ENCODE results near the gene SLC8A1.

SLC8A1 gene

DNA sequence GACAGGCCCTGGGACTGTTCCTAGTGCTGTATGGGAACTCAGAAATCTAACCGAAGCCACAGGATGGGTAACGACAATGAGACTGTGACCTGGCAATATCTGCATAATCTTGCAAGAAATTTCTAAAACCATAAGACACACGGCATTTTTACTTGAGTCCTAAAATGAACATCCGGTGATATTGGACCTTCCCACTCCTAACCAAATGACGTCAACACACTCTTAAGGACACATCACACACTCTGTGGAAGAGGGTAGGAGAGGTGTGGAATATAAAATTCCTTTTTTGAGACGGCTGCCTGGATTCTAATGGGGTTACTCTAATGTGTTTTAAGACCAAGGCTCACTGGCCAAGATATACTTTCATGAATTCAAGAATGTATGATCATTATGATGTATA is 195.9 kb downstream of the SLC8A1 start:
- Histone ChIP-seq H3K36me3 (no peaks in the 10 kb centered on the region), H3K4me3 (no peak overlapping the region), H3K27me3 (no peaks in the 10 kb centered on the region), H3K4me1 (no peaks in the 10 kb centered on the region), H3K9me3 (no peaks in the 10 kb centered on the region), H3K27ac (no peak overlapping the region)
- TF ChIP-seq, protein P1, sequence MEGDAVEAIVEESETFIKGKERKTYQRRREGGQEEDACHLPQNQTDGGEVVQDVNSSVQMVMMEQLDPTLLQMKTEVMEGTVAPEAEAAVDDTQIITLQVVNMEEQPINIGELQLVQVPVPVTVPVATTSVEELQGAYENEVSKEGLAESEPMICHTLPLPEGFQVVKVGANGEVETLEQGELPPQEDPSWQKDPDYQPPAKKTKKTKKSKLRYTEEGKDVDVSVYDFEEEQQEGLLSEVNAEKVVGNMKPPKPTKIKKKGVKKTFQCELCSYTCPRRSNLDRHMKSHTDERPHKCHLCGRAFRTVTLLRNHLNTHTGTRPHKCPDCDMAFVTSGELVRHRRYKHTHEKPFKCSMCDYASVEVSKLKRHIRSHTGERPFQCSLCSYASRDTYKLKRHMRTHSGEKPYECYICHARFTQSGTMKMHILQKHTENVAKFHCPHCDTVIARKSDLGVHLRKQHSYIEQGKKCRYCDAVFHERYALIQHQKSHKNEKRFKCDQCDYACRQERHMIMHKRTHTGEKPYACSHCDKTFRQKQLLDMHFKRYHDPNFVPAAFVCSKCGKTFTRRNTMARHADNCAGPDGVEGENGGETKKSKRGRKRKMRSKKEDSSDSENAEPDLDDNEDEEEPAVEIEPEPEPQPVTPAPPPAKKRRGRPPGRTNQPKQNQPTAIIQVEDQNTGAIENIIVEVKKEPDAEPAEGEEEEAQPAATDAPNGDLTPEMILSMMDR (IDR thresholded peaks at IDR 0.05), result no peak
- intact Hi-C loops (cut with DNase I; ENCODE audit: low total_unique reads), result no loop called here
- no peak for DNase-seq

DNA sequence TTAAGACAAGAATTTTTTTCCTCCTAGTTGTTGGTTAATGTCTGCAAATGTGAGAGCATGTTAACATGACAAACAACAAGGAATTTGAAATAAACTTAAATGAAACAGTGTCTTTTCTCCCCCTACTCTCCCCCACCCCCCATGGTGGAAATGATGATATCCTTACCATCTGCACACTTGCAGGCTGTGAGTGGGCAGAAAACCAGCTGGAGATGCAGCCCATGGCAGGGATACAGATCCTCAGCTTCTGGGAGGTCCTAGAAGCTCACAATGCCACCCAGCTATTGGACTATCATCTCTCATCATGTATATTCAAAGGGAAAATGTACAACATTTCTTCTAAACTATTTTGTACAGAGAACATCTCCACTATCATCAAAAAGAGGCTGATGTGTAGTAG is 196.8 kb downstream of the SLC8A1 start:
- no peaks in the 10 kb centered on the region for H3K36me3 ChIP-seq
- H3K9me3 ChIP-seq, result no peaks in the 10 kb centered on the region
- TF ChIP-seq, protein P1 (IDR thresholded peaks at IDR 0.05), result no peak
- intact Hi-C loops (cut with DNase I; ENCODE audit: low total_unique reads), result no loop called here
- no peak overlapping the region for H3K4me3 ChIP-seq
- no peaks in the 10 kb centered on the region for H3K4me1 ChIP-seq
- H3K27ac ChIP-seq, result no peak overlapping the region
- H3K27me3 ChIP-seq, result no peaks in the 10 kb centered on the region
- DNase-seq, result no peak

DNA sequence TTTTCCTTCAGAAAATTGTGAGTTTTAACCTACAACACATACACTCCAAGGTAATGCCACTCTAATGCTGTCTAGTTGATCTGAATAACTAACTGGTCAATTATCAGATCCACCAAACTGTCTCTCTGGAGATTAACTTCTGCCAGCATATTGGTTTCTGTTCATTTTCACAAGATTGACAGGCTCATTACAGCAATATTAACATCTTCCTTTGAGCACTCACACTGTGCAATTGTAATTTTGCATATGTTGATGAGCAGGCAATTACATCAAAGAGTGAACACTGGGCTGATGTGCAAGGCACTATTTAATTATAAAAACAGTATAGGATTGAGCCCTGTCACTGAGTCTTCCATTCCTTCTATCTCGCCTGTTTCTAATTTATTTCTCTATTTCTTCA is 197.3 kb downstream of the SLC8A1 start:
- Histone ChIP-seq H3K36me3 (no peaks in the 10 kb centered on the region), H3K27ac (no peak overlapping the region), H3K27me3 (no peaks in the 10 kb centered on the region), H3K4me3 (no peak overlapping the region), H3K9me3 (no peaks in the 10 kb centered on the region), H3K4me1 (no peaks in the 10 kb centered on the region)
- TF ChIP-seq, protein P1 (IDR thresholded peaks at IDR 0.05), result no peak
- intact Hi-C loops (cut with DNase I; ENCODE audit: low total_unique reads), result no loop called here
- no peak for DNase-seq

DNA sequence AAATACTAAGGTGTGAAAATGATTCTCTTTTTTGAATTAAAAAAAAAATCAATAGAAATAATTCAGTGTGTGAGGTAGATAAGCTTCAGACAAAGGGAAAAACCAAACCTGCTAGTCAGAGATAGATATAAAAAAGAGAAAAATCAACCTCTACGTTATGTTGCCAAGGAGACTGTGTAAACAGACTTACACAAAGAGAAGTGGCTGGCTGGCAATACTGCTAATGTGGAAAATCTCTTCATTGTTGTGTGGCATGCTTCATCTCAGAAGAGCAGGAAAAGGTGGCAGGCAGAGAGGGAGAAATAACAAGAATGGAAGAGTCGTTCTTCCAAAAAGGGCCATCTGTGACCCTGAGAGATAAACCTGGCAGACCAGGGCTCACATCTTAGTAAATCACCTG is 200.8 kb downstream of the SLC8A1 start:
- no peak for DNase-seq
- intact Hi-C loops (cut with DNase I; ENCODE audit: low total_unique reads), result no loop called here
- no peak overlapping the region for H3K4me3 ChIP-seq
- TF ChIP-seq, protein P1 (IDR thresholded peaks at IDR 0.05), result no peak
- H3K9me3 ChIP-seq, result no peaks in the 10 kb centered on the region
- H3K4me1 ChIP-seq, result no peaks in the 10 kb centered on the region
- no peaks in the 10 kb centered on the region for H3K36me3 ChIP-seq
- H3K27ac ChIP-seq, result no peak overlapping the region
- H3K27me3 ChIP-seq, result no peaks in the 10 kb centered on the region

DNA sequence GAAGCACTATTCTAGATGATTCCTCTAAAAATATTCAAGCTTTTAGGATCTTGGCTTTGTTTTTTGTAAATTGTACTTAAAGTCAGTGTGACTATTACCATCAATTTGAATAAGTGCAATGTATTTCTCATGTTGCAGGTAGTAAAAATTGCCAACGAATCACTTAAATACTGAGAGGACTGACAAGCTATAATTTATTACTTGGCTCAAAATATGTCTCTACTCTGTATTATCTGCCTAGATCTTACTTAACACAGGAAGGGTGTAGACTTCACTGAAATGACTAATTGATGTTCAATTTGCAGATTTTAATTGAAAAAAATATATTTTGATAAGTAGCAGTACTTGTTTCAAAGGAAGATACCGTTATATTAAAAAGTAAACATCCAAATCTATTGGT is 202.3 kb downstream of the SLC8A1 start:
- no peaks in the 10 kb centered on the region for H3K9me3 ChIP-seq
- TF ChIP-seq, protein P1 (IDR thresholded peaks at IDR 0.05), result no peak
- H3K4me1 ChIP-seq, result peaks cover 0 to 5% (median 1%) of the 10 kb centered on the region in 4 donors
- no peaks in the 10 kb centered on the region for H3K36me3 ChIP-seq
- no peak overlapping the region for H3K4me3 ChIP-seq
- H3K27ac ChIP-seq, result no peak overlapping the region
- no peak for DNase-seq
- H3K27me3 ChIP-seq, result no peaks in the 10 kb centered on the region
- intact Hi-C loops (cut with DNase I; ENCODE audit: low total_unique reads), result no loop called here

DNA sequence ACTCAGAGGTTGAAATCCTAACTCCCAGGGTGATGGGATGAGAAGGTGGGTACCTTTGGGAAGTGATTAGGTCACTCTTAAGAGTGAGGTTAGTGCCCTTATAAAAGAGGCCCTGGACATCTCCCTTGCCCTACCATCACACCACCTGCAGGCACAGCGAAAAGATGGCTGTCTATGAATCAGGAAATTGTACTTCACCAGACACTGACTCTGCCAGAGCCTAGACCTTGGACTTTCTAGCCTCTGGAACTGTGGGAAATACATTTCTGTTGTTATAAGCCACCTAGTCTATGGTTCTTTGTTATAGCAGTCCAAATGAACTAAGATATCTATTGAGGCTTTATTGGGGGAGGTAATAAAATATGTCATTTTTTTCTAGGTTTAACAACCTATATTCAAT is 203.6 kb downstream of the SLC8A1 start:
- intact Hi-C loops (cut with DNase I; ENCODE audit: low total_unique reads), result no loop called here
- no peak overlapping the region for H3K27ac ChIP-seq
- H3K27me3 ChIP-seq, result no peaks in the 10 kb centered on the region
- DNase-seq, result no peak
- TF ChIP-seq, protein P1 (IDR thresholded peaks at IDR 0.05), result no peak
- H3K9me3 ChIP-seq, result no peaks in the 10 kb centered on the region
- no peak overlapping the region for H3K4me3 ChIP-seq
- H3K36me3 ChIP-seq, result no peaks in the 10 kb centered on the region
- H3K4me1 ChIP-seq, result peaks cover 0 to 18% (median 13%) of the 10 kb centered on the region in 4 donors
